ENCODE measurements around the gene TRAF1.

Gene TRAF1

GRCh38 chr9:120922404-120923195 is 4.0 kb downstream of the TRAF1 start:
- DNase-seq, result no peak

- DNase-seq, result no peak
Measured at GRCh38 chr9:120921661-120922181, 4.9 kb downstream of the TRAF1 start.

GRCh38 chr9:120920806-120921178 is 5.8 kb downstream of the TRAF1 start:
- DNase-seq, result no peak

- DNase-seq, result no peak
Measured at GRCh38 chr9:120919843-120920805, 6.5 kb downstream of the TRAF1 start.

- DNase-seq, result no peak
Measured at GRCh38 chr9:120918931-120919842, 7.4 kb downstream of the TRAF1 start.

GRCh38 chr9:120917929-120918762 is 8.4 kb downstream of the TRAF1 start:
- DNase-seq, result no peak

- no peak for DNase-seq
Measured at GRCh38 chr9:120916991-120917880, 9.4 kb downstream of the TRAF1 start.

- DNase-seq, result no peak
Measured at GRCh38 chr9:120916588-120916987, 10.0 kb downstream of the TRAF1 start.

GRCh38 chr9:120915854-120916470 is 10.6 kb downstream of the TRAF1 start:
- DNase-seq, result no peak

- DNase-seq, result no peak
Measured at GRCh38 chr9:120914953-120915352, 11.6 kb downstream of the TRAF1 start.

- no peak for DNase-seq
Measured at GRCh38 chr9:120914396-120914795, 12.2 kb downstream of the TRAF1 start.

- DNase-seq, result no peak
Measured at GRCh38 chr9:120913647-120914264, 12.8 kb downstream of the TRAF1 start.

- DNase-seq, result no peak
Measured at GRCh38 chr9:120912958-120913646, 13.5 kb downstream of the TRAF1 start.

- no peak for DNase-seq
Measured at GRCh38 chr9:120911295-120911837, 15.2 kb downstream of the TRAF1 start.

- no peak for DNase-seq
Measured at GRCh38 chr9:120910643-120911042, 16.0 kb downstream of the TRAF1 start.

- DNase-seq, result no peak
Measured at GRCh38 chr9:120909904-120910303, 16.7 kb downstream of the TRAF1 start.

GRCh38 chr9:120905315-120906164 is 21.1 kb downstream of the TRAF1 start:
- DNase-seq, result no peak

- DNase-seq, result no peak
Measured at GRCh38 chr9:120904978-120905301, 21.7 kb downstream of the TRAF1 start.

Measured in GOT3 (cell line).